ENCODE results near the gene AGMO.

The AGMO gene

GRCh38 chr7:15494711-15495110 is 67.1 kb downstream of the AGMO start:
- DNase-seq: no peak
- Histone ChIP-seq H3K23ac (ENCODE audit: low read length) (no peak overlapping the region), H2BK15ac (replicated peaks; ENCODE audit: low read depth) (no peak overlapping the region), H3K56ac (ENCODE audit: low read length) (no peak overlapping the region), H3K27me3 (ENCODE audit: insufficient read depth, low read length, poor library complexity) (no peaks in the 10 kb centered on the region), H3K79me1 (ENCODE audit: low read length) (no peaks in the 10 kb centered on the region), H3K18ac (ENCODE audit: low read length) (no peak overlapping the region), H3K36me3 (ENCODE audit: control insufficient read depth, insufficient read depth, low read length) (no peaks in the 10 kb centered on the region), H2BK120ac (ENCODE audit: low read depth, low read length) (no peak overlapping the region), H2BK5ac (ENCODE audit: low read length) (no peak overlapping the region), H3K79me2 (ENCODE audit: control insufficient read depth, insufficient read depth, low read length) (no peaks in the 10 kb centered on the region), H3K9ac (ENCODE audit: low read length) (no peak overlapping the region), H4K8ac (ENCODE audit: low read depth, low read length) (no peak overlapping the region), H3K4ac (ENCODE audit: low read depth, low read length) (no peak overlapping the region), H3K4me2 (ENCODE audit: low read length) (no peak overlapping the region), H2AK5ac (ENCODE audit: low read length) (no peak overlapping the region), H4K5ac (ENCODE audit: low read length) (no peak overlapping the region), H3K4me3 (ENCODE audit: low read length) (no peak overlapping the region), H3K4me1 (ENCODE audit: control insufficient read depth, low read depth, low read length) (no peaks in the 10 kb centered on the region), H3K27ac (ENCODE audit: low read depth, low read length) (no peak overlapping the region)
- WGBS (ENCODE audit: extremely low coverage, insufficient coverage, low lambda C conversion rate): no CpG with 5 or more reads among the region's 2 CpGs

- H2BK15ac ChIP-seq (replicated peaks; ENCODE audit: low read depth): no peak overlapping the region
- H3K79me1 ChIP-seq (ENCODE audit: low read length): no peaks in the 10 kb centered on the region
- no peak overlapping the region for H3K4ac ChIP-seq (ENCODE audit: low read depth, low read length)
- H3K18ac ChIP-seq (ENCODE audit: low read length): no peak overlapping the region
- no peaks in the 10 kb centered on the region for H3K36me3 ChIP-seq (ENCODE audit: control insufficient read depth, insufficient read depth, low read length)
- H3K4me1 ChIP-seq (ENCODE audit: control insufficient read depth, low read depth, low read length): no peaks in the 10 kb centered on the region
- H3K4me3 ChIP-seq (ENCODE audit: low read length): no peak overlapping the region
- no peak overlapping the region for H3K4me2 ChIP-seq (ENCODE audit: low read length)
- H4K8ac ChIP-seq (ENCODE audit: low read depth, low read length): no peak overlapping the region
- H3K56ac ChIP-seq (ENCODE audit: low read length): no peak overlapping the region
- H3K23ac ChIP-seq (ENCODE audit: low read length): no peak overlapping the region
- no peaks in the 10 kb centered on the region for H3K79me2 ChIP-seq (ENCODE audit: control insufficient read depth, insufficient read depth, low read length)
- DNase-seq: no peak
- no peak overlapping the region for H3K27ac ChIP-seq (ENCODE audit: low read depth, low read length)
- H3K27me3 ChIP-seq (ENCODE audit: insufficient read depth, low read length, poor library complexity): no peaks in the 10 kb centered on the region
- no CpG with 5 or more reads among the region's 2 CpGs for WGBS (ENCODE audit: extremely low coverage, insufficient coverage, low lambda C conversion rate)
- no peak overlapping the region for H3K9ac ChIP-seq (ENCODE audit: low read length)
- no peak overlapping the region for H2BK120ac ChIP-seq (ENCODE audit: low read depth, low read length)
- H2AK5ac ChIP-seq (ENCODE audit: low read length): no peak overlapping the region
- no peak overlapping the region for H2BK5ac ChIP-seq (ENCODE audit: low read length)
- H4K5ac ChIP-seq (ENCODE audit: low read length): no peak overlapping the region
Observed at GRCh38 chr7:15491361-15491760, 70.5 kb downstream of the AGMO start.

- Histone ChIP-seq H3K23ac (ENCODE audit: low read length) (no peak overlapping the region), H2BK120ac (ENCODE audit: low read depth, low read length) (no peak overlapping the region), H3K27me3 (ENCODE audit: insufficient read depth, low read length, poor library complexity) (no peaks in the 10 kb centered on the region), H3K79me1 (ENCODE audit: low read length) (no peaks in the 10 kb centered on the region), H3K4ac (ENCODE audit: low read depth, low read length) (no peak overlapping the region), H4K8ac (ENCODE audit: low read depth, low read length) (no peak overlapping the region), H3K4me2 (ENCODE audit: low read length) (no peak overlapping the region), H4K5ac (ENCODE audit: low read length) (no peak overlapping the region), H3K56ac (ENCODE audit: low read length) (no peak overlapping the region), H3K27ac (ENCODE audit: low read depth, low read length) (no peak overlapping the region), H3K18ac (ENCODE audit: low read length) (no peak overlapping the region), H2BK5ac (ENCODE audit: low read length) (no peak overlapping the region), H3K36me3 (ENCODE audit: control insufficient read depth, insufficient read depth, low read length) (no peaks in the 10 kb centered on the region), H3K4me3 (ENCODE audit: low read length) (no peak overlapping the region), H3K4me1 (ENCODE audit: control insufficient read depth, low read depth, low read length) (no peaks in the 10 kb centered on the region), H2BK15ac (replicated peaks; ENCODE audit: low read depth) (no peak overlapping the region), H3K79me2 (ENCODE audit: control insufficient read depth, insufficient read depth, low read length) (no peaks in the 10 kb centered on the region), H3K9ac (ENCODE audit: low read length) (no peak overlapping the region), H2AK5ac (ENCODE audit: low read length) (no peak overlapping the region)
- DNase-seq: no peak
- no CpG with 5 or more reads among the region's 1 CpG for WGBS (ENCODE audit: extremely low coverage, insufficient coverage, low lambda C conversion rate)
Observed at GRCh38 chr7:15490291-15490690, 71.5 kb downstream of the AGMO start.

GRCh38 chr7:15489861-15490260 is 72.0 kb downstream of the AGMO start:
- no peaks in the 10 kb centered on the region for H3K79me2 ChIP-seq (ENCODE audit: control insufficient read depth, insufficient read depth, low read length)
- no CpG with 5 or more reads among the region's 3 CpGs for WGBS (ENCODE audit: extremely low coverage, insufficient coverage, low lambda C conversion rate)
- H2AK5ac ChIP-seq (ENCODE audit: low read length): no peak overlapping the region
- H3K4me3 ChIP-seq (ENCODE audit: low read length): no peak overlapping the region
- H3K4ac ChIP-seq (ENCODE audit: low read depth, low read length): no peak overlapping the region
- H3K4me2 ChIP-seq (ENCODE audit: low read length): no peak overlapping the region
- DNase-seq: no peak
- H3K56ac ChIP-seq (ENCODE audit: low read length): no peak overlapping the region
- H3K4me1 ChIP-seq (ENCODE audit: control insufficient read depth, low read depth, low read length): no peaks in the 10 kb centered on the region
- no peak overlapping the region for H3K23ac ChIP-seq (ENCODE audit: low read length)
- H2BK15ac ChIP-seq (replicated peaks; ENCODE audit: low read depth): no peak overlapping the region
- no peaks in the 10 kb centered on the region for H3K79me1 ChIP-seq (ENCODE audit: low read length)
- H3K36me3 ChIP-seq (ENCODE audit: control insufficient read depth, insufficient read depth, low read length): no peaks in the 10 kb centered on the region
- no peaks in the 10 kb centered on the region for H3K27me3 ChIP-seq (ENCODE audit: insufficient read depth, low read length, poor library complexity)
- no peak overlapping the region for H2BK5ac ChIP-seq (ENCODE audit: low read length)
- no peak overlapping the region for H3K18ac ChIP-seq (ENCODE audit: low read length)
- no peak overlapping the region for H2BK120ac ChIP-seq (ENCODE audit: low read depth, low read length)
- no peak overlapping the region for H3K27ac ChIP-seq (ENCODE audit: low read depth, low read length)
- H4K8ac ChIP-seq (ENCODE audit: low read depth, low read length): no peak overlapping the region
- H4K5ac ChIP-seq (ENCODE audit: low read length): no peak overlapping the region
- no peak overlapping the region for H3K9ac ChIP-seq (ENCODE audit: low read length)

- Histone ChIP-seq H3K56ac (ENCODE audit: low read length) (no peak overlapping the region), H4K8ac (ENCODE audit: low read depth, low read length) (no peak overlapping the region), H3K4ac (ENCODE audit: low read depth, low read length) (no peak overlapping the region), H2BK15ac (replicated peaks; ENCODE audit: low read depth) (no peak overlapping the region), H2BK120ac (ENCODE audit: low read depth, low read length) (no peak overlapping the region), H3K4me1 (ENCODE audit: control insufficient read depth, low read depth, low read length) (no peaks in the 10 kb centered on the region), H3K9ac (ENCODE audit: low read length) (no peak overlapping the region), H4K5ac (ENCODE audit: low read length) (no peak overlapping the region), H3K4me2 (ENCODE audit: low read length) (no peak overlapping the region), H3K36me3 (ENCODE audit: control insufficient read depth, insufficient read depth, low read length) (no peaks in the 10 kb centered on the region), H3K79me2 (ENCODE audit: control insufficient read depth, insufficient read depth, low read length) (no peaks in the 10 kb centered on the region), H2BK5ac (ENCODE audit: low read length) (no peak overlapping the region), H3K4me3 (ENCODE audit: low read length) (no peak overlapping the region), H3K18ac (ENCODE audit: low read length) (no peak overlapping the region), H3K27ac (ENCODE audit: low read depth, low read length) (no peak overlapping the region), H3K27me3 (ENCODE audit: insufficient read depth, low read length, poor library complexity) (no peaks in the 10 kb centered on the region), H3K23ac (ENCODE audit: low read length) (no peak overlapping the region), H2AK5ac (ENCODE audit: low read length) (no peak overlapping the region), H3K79me1 (ENCODE audit: low read length) (no peaks in the 10 kb centered on the region)
- WGBS (ENCODE audit: extremely low coverage, insufficient coverage, low lambda C conversion rate): no CpG with 5 or more reads among the region's 4 CpGs
- DNase-seq: no peak
Observed at GRCh38 chr7:15489383-15489782, 72.4 kb downstream of the AGMO start.

- Histone ChIP-seq H4K8ac (ENCODE audit: low read depth, low read length) (no peak overlapping the region), H3K4me3 (ENCODE audit: low read length) (no peak overlapping the region), H3K79me2 (ENCODE audit: control insufficient read depth, insufficient read depth, low read length) (no peaks in the 10 kb centered on the region), H3K18ac (ENCODE audit: low read length) (no peak overlapping the region), H3K79me1 (ENCODE audit: low read length) (no peaks in the 10 kb centered on the region), H3K56ac (ENCODE audit: low read length) (no peak overlapping the region), H3K4me2 (ENCODE audit: low read length) (no peak overlapping the region), H3K27me3 (ENCODE audit: insufficient read depth, low read length, poor library complexity) (no peaks in the 10 kb centered on the region), H3K4ac (ENCODE audit: low read depth, low read length) (no peak overlapping the region), H3K4me1 (ENCODE audit: control insufficient read depth, low read depth, low read length) (no peaks in the 10 kb centered on the region), H3K27ac (ENCODE audit: low read depth, low read length) (no peak overlapping the region), H2AK5ac (ENCODE audit: low read length) (no peak overlapping the region), H3K36me3 (ENCODE audit: control insufficient read depth, insufficient read depth, low read length) (no peaks in the 10 kb centered on the region), H2BK120ac (ENCODE audit: low read depth, low read length) (no peak overlapping the region), H2BK5ac (ENCODE audit: low read length) (no peak overlapping the region), H4K5ac (ENCODE audit: low read length) (no peak overlapping the region), H3K9ac (ENCODE audit: low read length) (no peak overlapping the region), H2BK15ac (replicated peaks; ENCODE audit: low read depth) (no peak overlapping the region), H3K23ac (ENCODE audit: low read length) (no peak overlapping the region)
- WGBS (ENCODE audit: extremely low coverage, insufficient coverage, low lambda C conversion rate): no CpG with 5 or more reads among the region's 2 CpGs
- no peak for DNase-seq
Observed at GRCh38 chr7:15488401-15488800, 73.4 kb downstream of the AGMO start.

Data from mesendoderm (in vitro differentiated cells).